ENCODE measurements around the gene MDM1.

The MDM1 gene

GRCh38 chr12:68319988-68320623 is 12.1 kb downstream of the MDM1 start:
- peaks cover 37% of the 10 kb centered on the region for H3K36me3 ChIP-seq
- H3K27me3 ChIP-seq, result no peaks in the 10 kb centered on the region
- TF ChIP-seq CTCF (IDR thresholded peaks at IDR 0.05), result no peak
- H3K27ac ChIP-seq, result no peak overlapping the region
- no peak overlapping the region for H3K4me3 ChIP-seq (ENCODE audit: low read depth in 1 of 2, low read length in 1 of 2)
- no peaks in the 10 kb centered on the region for H3K9me3 ChIP-seq
- H3K4me1 ChIP-seq (ENCODE audit: control insufficient read depth in 1 of 2, insufficient read depth in 1 of 2, low read depth in 1 of 2, low read length in 1 of 2), result peaks cover 0 to 6% of the 10 kb centered on the region in 2 experiments

GRCh38 chr12:68317047-68317667 is 15.0 kb downstream of the MDM1 start:
- Histone ChIP-seq H3K27ac (no peak overlapping the region), H3K9me3 (no peaks in the 10 kb centered on the region), H3K4me3 (ENCODE audit: low read depth in 1 of 2, low read length in 1 of 2) (no peak overlapping the region), H3K36me3 (peaks cover 54% of the 10 kb centered on the region), H3K4me1 (ENCODE audit: control insufficient read depth in 1 of 2, insufficient read depth in 1 of 2, low read depth in 1 of 2, low read length in 1 of 2) (peaks cover 0 to 6% of the 10 kb centered on the region in 2 experiments), H3K27me3 (no peaks in the 10 kb centered on the region)
- peak; percentile 58 for TF ChIP-seq CTCF (IDR thresholded peaks at IDR 0.05)

- Histone ChIP-seq H3K4me1 (ENCODE audit: control insufficient read depth in 1 of 2, insufficient read depth in 1 of 2, low read depth in 1 of 2, low read length in 1 of 2) (no peaks in the 10 kb centered on the region), H3K27me3 (no peaks in the 10 kb centered on the region), H3K27ac (no peak overlapping the region), H3K4me3 (ENCODE audit: low read depth in 1 of 2, low read length in 1 of 2) (no peak overlapping the region), H3K9me3 (no peaks in the 10 kb centered on the region), H3K36me3 (peaks cover 75% of the 10 kb centered on the region)
- TF ChIP-seq CTCF (IDR thresholded peaks at IDR 0.05), result no peak
Measured at GRCh38 chr12:68310370-68310769, 21.8 kb downstream of the MDM1 start.

- H3K36me3 ChIP-seq, result peaks cover 48% of the 10 kb centered on the region
- peaks cover 0 to 2% of the 10 kb centered on the region in 2 experiments for H3K4me1 ChIP-seq (ENCODE audit: control insufficient read depth in 1 of 2, insufficient read depth in 1 of 2, low read depth in 1 of 2, low read length in 1 of 2)
- no peaks in the 10 kb centered on the region for H3K9me3 ChIP-seq
- H3K27me3 ChIP-seq, result no peaks in the 10 kb centered on the region
- H3K4me3 ChIP-seq (ENCODE audit: low read depth in 1 of 2, low read length in 1 of 2), result no peak overlapping the region
- TF ChIP-seq CTCF (IDR thresholded peaks at IDR 0.05), result no peak
- H3K27ac ChIP-seq, result no peak overlapping the region
Measured at GRCh38 chr12:68306564-68306963, 25.6 kb downstream of the MDM1 start.

- no peak for TF ChIP-seq CTCF (IDR thresholded peaks at IDR 0.05)
- peaks cover 0 to 2% of the 10 kb centered on the region in 2 experiments for H3K4me1 ChIP-seq (ENCODE audit: control insufficient read depth in 1 of 2, insufficient read depth in 1 of 2, low read depth in 1 of 2, low read length in 1 of 2)
- no peak overlapping the region for H3K27ac ChIP-seq
- peaks cover 44% of the 10 kb centered on the region for H3K36me3 ChIP-seq
- no peaks in the 10 kb centered on the region for H3K9me3 ChIP-seq
- H3K27me3 ChIP-seq, result no peaks in the 10 kb centered on the region
- H3K4me3 ChIP-seq (ENCODE audit: low read depth in 1 of 2, low read length in 1 of 2), result no peak overlapping the region
Measured at GRCh38 chr12:68305278-68305677, 26.9 kb downstream of the MDM1 start.
